IPS-18c (cell line): ENCODE results near the gene BCR.

ENCODE experiments used
- H3K4me3 ChIP-seq: 2 replicates; pipeline ENCODE4 v1.7.0; 2013; ENCODE audit warnings: low read depth, mild to moderate bottlenecking, low read length, moderate library complexity; ENCODE audit not compliant: insufficient read depth
- H3K9me3 ChIP-seq: one replicate; pipeline ENCODE4 v1.6.1; 2013; ENCODE audit warnings: mild to moderate bottlenecking, low read length, moderate library complexity; ENCODE audit not compliant: control insufficient read depth, insufficient read depth

Gene BCR

DNA sequence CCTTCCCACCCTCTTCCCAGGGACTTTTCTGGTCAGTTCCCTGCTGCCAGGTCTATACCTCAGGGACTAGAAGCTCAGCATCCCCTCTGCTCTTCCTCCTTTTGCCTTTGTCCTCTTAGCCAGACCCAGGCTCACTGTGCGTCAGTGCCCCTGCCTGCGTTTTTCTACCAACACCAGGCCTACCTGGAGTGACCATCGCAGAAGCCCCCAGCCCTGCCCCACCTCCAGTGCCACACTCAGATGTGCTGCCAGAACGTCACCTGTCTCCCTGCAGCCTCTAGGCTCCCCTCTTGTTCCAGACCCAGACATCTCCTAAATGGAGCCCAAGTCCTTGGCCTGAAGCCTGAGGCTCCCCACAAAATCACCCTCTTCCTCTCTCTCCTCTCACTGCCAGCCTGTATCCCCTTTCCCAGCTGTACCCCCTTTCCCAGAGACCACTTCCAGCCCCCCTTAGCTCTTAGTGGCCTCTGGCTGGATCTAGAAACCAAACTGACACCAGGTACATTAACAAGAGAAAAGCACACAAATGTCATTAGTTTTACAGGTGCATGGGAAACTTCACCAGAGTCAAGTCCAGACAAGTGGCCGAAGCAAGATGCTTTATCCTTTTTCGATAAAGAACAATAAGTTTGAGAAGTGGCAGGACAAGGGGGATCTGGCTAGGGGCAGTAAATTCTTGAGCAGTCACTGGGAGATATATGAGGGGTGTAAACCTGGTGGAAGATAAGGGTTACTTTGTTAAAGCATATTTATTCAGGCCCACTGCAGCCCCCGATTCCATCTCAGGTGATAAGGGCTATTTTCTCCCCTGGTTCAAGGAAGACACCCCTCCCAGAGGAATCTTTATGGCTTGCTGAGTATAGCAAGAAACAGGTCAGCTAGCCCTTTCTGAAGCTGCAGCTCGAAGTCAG, 61.5 kb downstream of the BCR start:
- peak overlapping the region; percentile 22; the same call in 1 of the 2 replicates for H3K4me3 ChIP-seq

DNA sequence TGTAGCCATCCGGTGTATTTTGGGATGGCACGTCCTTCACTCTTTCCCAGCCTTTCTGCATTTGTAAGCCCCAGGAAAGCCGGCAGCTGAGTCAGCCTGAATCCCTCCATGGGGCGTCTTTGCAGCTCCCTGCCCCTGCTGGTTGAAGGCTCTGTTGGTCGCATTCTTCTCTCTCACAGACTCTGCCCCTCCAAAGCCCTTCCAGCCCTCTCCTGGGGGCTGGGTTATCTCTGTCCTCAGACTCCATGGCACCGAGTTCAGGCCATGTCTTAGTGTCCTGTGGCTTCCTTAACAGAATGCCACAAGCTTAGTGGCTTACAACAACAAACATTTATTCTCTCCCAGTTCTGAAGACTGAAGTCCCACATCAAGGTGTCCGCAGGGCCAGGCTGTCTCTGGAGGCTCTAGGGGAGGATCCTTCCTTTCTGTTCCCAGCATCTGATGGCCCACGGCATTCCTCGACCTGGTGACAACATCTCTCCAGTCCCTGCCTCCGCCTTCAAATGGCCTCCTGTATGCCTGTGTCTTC, 62.2 kb downstream of the BCR start:
- Histone ChIP-seq H3K9me3 (peaks cover 2% of the 10 kb centered on the region), H3K4me3 (peak overlapping the region; percentile 28)

More for the DNA sequence above, 61.5 kb downstream of the BCR start:
- peaks cover 2% of the 10 kb centered on the region for H3K9me3 ChIP-seq

GRCh38 chr22:23243006-23243573, 62.8 kb downstream of the BCR start:
- H3K9me3 ChIP-seq: peaks cover 2% of the 10 kb centered on the region
- H3K4me3 ChIP-seq: peak overlapping the region; percentile 28; the same call in 1 of the 2 replicates

DNA sequence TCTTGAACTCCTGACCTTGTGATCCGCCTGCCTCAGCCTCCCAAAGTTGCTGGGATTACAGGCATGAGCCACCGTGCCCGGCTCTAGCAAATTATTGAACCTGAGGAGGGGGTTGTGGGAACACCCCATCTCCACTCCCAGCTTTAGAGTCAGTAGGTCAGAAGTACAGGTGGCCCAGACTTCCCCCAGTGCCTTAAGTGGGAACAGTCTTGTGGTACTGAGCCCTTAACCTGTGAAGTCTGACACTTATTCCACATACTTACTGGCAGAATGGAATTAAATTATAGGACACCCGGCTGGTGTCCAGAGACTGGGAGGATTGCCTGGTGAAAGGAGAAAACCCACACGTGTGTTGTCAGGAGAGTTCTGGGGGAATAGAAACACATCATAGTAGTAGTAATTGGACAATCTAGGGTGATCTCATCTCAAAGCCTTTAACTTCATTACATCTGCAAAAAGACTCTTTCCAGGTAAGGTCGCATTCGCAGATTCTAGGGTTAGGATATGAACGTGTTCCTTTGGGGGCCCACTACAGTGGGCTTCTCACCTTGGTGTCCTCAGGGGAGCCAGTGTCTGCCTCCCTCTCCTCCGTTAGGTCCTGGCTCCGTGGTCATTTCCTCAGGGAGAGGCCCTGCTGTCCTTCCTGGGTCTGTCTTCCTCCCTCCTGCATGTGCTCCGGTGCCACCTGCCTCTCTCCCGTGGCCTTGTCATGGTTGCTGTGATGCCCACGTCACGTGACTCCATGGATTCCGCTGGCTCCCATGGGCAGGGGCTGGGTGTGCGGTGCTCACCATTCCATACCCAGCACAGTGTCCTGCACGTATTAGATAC, 63.8 kb downstream of the BCR start:
- H3K4me3 ChIP-seq: no peak overlapping the region
- H3K9me3 ChIP-seq: peaks cover 2% of the 10 kb centered on the region

- Histone ChIP-seq H3K9me3 (peaks cover under 1% of the 10 kb centered on the region), H3K4me3 (no peak overlapping the region)
These were observed 64.4 kb downstream of the BCR start for GRCh38 chr22:23244690-23245044.

DNA sequence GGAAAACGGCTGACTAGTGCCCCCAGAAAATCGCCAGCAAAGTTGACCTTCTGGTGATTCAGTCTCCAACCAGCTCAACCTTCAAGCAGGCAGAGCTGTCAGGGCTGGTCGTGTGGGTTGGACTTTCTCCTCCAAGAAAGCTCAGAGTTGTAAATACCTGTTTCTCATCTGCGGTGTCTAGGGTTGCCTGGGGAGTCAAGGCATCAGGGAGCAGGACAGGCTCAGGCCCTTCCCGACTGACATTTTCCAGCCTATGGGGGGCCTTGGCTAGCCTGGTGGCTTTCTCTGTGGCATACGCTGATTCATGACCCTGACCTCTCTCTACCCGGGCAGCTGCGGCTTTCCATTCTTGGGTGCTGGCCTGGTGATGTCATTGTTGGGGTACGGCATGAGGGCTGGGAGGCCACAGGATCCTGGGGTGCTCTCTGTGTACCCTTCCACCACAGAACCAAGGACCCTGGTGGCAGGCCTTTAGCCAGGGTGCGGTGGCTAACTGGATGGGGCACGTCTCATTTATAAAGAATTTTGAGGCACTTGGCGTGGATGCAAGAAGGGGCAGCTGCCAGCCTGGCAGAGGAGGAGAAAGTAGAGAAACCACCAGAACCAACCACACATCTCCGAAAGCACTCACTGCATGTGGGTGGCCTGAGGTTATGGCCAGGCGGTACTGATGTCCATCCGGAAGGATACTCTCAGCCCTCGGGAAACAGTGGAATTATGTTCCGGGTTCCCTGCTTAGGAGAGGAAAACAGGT, 64.9 kb downstream of the BCR start:
- no peak overlapping the region for H3K4me3 ChIP-seq
- H3K9me3 ChIP-seq: no peaks in the 10 kb centered on the region

GRCh38 chr22:23245799-23246136, 65.5 kb downstream of the BCR start:
- no peak overlapping the region for H3K4me3 ChIP-seq
- no peaks in the 10 kb centered on the region for H3K9me3 ChIP-seq

DNA sequence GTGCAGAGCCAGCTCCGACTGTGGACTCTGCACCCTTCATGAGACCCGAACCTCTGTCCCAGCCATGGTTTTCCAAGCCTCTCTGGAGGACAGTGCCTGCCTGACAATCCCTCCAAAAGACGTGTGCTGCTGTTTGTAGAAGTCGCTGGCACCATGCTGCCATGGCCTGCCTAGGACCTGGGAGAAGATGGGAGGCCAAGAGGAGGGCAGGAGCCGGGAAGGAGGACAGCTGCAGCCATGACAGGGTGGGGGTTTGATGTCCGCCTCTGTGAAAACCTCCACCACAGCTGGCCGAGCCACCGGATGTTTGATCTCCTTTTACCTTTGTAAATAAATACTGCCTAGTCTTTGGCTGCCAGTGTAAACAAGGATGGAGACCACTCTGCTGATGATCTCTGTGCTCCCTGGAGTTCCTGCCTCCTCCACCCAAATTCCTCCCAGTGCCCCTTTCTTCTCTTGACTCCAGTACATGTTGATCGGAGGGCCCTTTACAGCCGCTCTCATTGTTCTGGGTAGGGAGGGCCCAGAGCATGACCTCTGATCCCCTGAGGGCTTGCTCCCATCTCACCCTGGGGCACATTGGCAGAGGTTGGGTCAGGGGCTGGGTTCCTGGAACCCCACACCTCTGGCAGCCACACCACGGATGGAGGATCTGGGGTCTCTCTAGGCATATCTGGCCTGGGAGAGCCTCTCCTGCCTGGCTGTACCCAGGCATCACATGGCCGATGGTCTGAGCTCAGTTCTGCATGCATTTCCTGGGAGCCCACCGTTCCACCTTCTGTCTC, 66.9 kb downstream of the BCR start:
- no peaks in the 10 kb centered on the region for H3K9me3 ChIP-seq
- no peak overlapping the region for H3K4me3 ChIP-seq

DNA sequence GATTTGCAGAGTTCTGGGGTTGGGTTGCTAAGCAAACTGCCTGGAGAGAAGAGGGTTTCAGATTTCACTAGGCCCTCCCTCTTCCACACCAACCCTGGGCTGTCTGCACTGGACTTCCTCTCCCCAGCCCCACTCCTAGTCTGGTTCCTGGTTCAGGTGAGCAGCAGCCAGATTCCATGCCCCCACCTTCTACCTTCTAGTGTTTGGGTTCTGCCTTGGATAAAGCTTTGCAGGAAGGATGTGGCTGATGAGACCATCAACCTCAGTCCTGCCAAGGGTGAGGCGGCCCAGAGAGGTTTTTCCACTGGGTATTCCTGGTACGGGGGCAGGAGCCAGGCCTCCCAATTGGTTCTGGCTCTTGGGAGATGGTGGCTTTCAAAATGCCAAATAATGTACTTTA, 68.3 kb downstream of the BCR start:
- no peak overlapping the region for H3K4me3 ChIP-seq
- H3K9me3 ChIP-seq: no peaks in the 10 kb centered on the region

GRCh38 chr22:23250056-23250784, 69.9 kb downstream of the BCR start:
- H3K9me3 ChIP-seq: no peaks in the 10 kb centered on the region
- no peak overlapping the region for H3K4me3 ChIP-seq

DNA sequence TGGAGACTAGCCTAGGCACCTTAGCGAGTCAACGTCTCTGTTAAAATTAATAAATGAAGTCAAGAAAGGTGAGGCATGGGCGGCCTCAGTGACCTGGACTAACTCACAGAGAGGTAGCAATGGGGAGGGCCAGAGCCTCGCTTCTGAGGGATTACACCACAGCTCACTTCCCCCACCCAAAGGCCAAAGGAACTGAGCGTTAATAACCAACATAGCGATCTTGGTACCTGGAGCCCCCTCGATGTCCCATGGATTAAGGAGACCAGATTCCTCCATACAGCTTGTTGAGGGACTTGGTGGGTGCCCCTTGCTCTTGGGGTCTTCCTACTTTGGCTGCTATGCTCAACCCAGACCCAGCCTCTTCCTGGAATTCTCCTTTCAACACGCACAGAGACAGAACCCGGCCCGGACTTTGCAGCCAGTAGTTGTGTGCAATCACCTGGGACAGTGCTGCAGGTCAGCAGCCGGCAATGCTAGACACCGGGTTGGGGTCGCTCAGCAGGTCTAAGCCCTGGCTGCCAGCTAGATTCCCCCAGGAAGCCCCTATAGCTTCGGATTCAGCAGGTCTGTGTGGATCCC, 70.6 kb downstream of the BCR start:
- Histone ChIP-seq H3K4me3 (no peak overlapping the region), H3K9me3 (no peaks in the 10 kb centered on the region)

- Histone ChIP-seq H3K9me3 (no peaks in the 10 kb centered on the region), H3K4me3 (no peak overlapping the region)
These were observed 71.3 kb downstream of the BCR start for GRCh38 chr22:23251445-23252093.

GRCh38 chr22:23253475-23254055, 73.3 kb downstream of the BCR start:
- H3K4me3 ChIP-seq: no peak overlapping the region
- H3K9me3 ChIP-seq: no peaks in the 10 kb centered on the region

GRCh38 chr22:23255506-23256170, 75.3 kb downstream of the BCR start:
- Histone ChIP-seq H3K4me3 (no peak overlapping the region), H3K9me3 (no peaks in the 10 kb centered on the region)
